Stimulated activated CD4-positive, alpha-beta T cell treated with anti-CD3 and anti-CD28 coated beads, Interleukin-2, amount 100 ng/mL, for 24 hours (primary cell): ENCODE results near the gene WNT16.
"Not testable (repeated sequence)": the region's sequence is repeated elsewhere in the genome, so short reads cannot be mapped to it uniquely, and the experiment has no call there.

ENCODE experiments used
- DNase-seq, 2 donors: peaks; one replicate each; pipeline ENCODE4 v3.0.0-alpha.2; 2020

WNT16 gene, protein sequence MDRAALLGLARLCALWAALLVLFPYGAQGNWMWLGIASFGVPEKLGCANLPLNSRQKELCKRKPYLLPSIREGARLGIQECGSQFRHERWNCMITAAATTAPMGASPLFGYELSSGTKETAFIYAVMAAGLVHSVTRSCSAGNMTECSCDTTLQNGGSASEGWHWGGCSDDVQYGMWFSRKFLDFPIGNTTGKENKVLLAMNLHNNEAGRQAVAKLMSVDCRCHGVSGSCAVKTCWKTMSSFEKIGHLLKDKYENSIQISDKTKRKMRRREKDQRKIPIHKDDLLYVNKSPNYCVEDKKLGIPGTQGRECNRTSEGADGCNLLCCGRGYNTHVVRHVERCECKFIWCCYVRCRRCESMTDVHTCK

GRCh38 chr7:121328508-121329190, at the start of gene WNT16:
WNT16 (plus strand) TSS chr7:121329000; CDS start chr7:121329293, 293 bp downstream.
- DNase-seq = peak in 1 of 2 donors; percentile 6

DNA sequence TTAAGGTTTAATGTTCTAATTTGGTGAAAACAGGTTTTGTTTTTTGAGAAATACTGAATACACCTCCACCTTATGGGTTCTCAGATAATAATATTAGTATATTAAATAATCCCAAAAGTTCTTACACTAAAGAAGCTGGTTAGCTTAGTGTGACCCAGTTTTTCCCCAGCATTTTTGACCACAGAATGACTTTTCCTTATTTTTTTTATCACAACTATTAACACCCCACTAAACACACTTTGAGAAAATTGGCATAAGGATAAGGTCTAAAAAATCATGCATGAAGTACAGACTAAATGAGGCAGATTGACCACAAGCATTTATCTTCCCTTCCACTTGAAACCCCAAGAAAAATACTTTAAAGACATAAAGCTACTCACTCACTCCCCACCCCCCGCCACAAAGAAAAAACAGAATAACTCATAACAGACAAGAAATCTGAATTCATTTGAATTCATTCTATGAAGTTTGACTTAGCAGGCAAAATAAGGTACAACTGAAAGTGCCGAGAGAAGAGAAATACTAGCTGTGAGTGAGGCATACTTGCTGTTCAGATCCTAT, 49.7 kb upstream of the WNT16 start:
- DNase-seq = no peak

GRCh38 chr7:121279822-121280221, 49.0 kb upstream of the WNT16 start:
- DNase-seq = no peak

DNA sequence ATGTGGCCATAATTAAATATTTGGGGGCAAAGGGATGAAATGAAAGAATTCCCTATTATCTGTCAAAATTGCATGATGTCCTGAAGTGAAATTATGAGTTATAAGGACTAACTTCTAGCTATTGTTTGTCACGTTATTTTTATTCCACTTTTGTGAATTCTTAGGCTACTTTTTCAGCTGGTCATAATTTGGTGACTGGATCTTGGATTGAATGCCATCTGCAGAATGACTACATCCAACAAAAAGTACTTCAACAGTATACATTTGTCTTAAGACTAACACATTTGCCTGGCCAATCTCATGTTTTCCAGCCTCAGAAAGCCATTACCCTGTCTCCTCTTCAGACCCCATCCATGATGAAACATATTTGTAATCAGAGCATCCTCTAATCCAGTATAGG, 48.1 kb upstream of the WNT16 start:
- no peak for DNase-seq

DNA sequence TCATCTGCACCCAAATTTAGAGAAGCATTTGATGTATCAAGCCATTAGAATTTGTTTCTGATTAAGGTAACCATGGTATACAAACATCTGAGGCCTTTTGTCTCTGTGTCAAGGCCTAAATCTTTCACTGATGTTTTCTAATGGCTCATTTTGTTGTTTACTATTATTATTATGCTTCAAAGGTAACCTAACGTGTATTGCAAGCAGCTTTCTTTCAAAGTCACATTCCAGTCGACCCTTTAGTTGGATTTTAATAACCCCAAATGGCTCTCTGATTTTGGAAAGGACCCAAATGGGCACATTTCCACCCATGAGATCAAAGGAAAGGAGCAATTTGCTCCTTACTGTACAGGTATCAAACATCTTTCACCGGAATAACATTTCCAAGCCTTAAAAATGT, 46.7 kb upstream of the WNT16 start:
- no peak for DNase-seq

GRCh38 chr7:121285066-121285667, 43.6 kb upstream of the WNT16 start:
- DNase-seq = no peak

GRCh38 chr7:121286186-121286585, 42.6 kb upstream of the WNT16 start:
- DNase-seq = no peak

- DNase-seq = no peak
These were observed 41.8 kb upstream of the WNT16 start for GRCh38 chr7:121286742-121287734.

DNA sequence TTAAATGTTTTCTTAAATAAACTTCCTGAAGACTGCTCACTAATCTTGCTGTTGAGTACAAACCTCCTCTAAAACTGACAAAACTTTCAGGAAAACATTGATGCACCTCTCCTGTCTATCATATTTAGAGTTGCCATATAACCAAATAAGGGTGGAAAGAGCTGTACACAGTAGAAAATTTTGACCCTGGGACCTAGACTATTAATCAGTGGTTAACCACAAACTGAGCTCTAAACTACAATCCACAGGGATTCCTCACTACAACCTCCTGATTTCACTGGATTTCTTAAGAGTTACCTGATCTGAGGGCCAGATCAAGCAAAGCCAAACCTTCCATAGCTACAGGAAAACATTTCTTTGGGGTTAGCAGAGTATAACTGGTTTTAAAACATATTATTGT, 39.9 kb upstream of the WNT16 start:
- no peak for DNase-seq

- DNase-seq = not testable (repeated sequence)
These were observed 38.9 kb upstream of the WNT16 start for GRCh38 chr7:121289930-121290329.

DNA sequence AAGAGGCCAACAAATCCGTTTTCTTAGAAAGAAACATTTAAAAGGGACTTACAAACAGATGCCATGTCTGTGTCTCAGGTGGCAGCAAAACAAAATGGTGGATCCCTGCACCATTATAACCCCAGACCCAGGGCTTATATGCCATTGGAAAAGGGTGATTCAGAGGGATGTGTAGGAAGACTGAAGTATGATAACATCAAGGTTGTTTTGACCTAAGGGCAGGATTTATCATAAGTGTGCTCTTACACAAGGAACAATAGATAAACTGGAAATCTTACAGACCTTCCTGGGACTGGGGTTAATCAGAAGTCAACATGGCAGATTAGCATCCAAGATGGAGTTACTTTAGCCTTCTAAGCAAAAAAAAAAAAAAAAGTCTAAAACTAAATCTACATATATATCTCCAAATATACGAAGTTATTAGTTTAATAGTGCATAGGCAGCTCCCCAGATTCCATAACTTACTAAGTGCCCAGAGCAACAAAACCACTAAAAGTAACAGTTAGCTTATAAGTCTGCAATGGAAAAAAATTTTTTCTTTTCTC, 34.3 kb upstream of the WNT16 start:
- DNase-seq = no peak

DNA sequence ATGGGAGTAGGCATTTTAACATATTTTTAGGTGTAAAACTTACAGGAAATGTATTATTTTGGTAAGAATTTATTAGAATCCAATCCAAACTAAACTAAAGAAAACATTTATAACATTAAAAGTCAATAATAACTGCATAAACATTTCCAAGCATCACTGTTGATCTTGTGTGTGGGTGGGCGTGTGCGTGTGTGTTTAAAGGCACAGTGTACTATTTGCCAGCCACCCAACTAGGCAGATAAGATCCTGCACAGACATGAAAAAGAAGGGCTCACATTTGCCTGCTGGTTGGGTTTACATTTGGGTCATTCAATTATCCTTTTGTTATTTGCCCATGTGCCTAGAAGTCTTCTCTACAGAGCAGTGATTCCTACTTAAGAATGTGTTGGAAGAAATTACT, 31.0 kb upstream of the WNT16 start:
- no peak for DNase-seq

DNA sequence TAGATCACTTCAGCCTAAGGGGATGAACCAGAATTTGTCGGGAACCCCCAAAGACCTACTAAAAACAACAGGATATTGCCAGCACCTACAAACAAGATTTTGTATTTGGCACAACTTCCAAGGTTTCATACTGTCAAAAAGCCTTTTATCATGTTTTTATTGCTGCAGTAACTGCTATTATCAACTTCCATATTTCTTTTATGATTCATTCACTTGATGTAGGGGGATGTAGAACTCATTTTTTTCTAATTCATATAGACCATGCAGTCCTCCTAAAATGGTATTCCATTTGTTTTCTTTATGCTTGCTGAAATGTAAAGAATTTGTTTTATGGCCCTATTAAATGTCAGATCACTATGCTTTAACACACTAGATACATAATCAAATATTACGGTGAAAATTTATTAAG, 30.0 kb upstream of the WNT16 start:
- no peak for DNase-seq

GRCh38 chr7:121300685-121301420, 27.9 kb upstream of the WNT16 start:
- DNase-seq = no peak

- DNase-seq = no peak
These were observed 27.2 kb upstream of the WNT16 start for GRCh38 chr7:121301446-121302213.

DNA sequence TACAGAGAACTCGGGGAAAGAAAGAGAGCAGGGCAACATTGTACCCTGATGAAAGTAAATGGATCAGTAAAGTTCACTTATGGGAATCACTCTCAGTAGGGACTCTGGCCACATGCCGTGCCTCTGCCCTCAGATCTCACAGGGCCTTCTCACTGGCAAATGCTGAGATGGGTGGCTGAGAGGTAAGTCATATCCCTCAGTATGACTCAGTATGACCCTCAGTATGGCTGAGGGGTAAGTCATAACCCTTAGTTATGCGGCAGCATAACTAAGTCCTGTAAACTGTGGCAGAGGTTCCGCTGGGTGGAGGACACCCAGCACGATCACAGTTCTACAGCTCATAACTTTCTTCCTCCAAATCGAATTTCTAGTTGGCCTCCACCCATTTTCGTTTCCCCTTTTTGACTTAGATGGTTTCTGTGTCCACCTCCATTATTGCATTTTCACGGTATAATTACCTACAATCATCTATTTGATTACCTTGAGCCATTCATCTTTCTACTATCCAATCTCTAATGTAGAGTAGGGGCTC, 26.5 kb upstream of the WNT16 start:
- no peak for DNase-seq

DNA sequence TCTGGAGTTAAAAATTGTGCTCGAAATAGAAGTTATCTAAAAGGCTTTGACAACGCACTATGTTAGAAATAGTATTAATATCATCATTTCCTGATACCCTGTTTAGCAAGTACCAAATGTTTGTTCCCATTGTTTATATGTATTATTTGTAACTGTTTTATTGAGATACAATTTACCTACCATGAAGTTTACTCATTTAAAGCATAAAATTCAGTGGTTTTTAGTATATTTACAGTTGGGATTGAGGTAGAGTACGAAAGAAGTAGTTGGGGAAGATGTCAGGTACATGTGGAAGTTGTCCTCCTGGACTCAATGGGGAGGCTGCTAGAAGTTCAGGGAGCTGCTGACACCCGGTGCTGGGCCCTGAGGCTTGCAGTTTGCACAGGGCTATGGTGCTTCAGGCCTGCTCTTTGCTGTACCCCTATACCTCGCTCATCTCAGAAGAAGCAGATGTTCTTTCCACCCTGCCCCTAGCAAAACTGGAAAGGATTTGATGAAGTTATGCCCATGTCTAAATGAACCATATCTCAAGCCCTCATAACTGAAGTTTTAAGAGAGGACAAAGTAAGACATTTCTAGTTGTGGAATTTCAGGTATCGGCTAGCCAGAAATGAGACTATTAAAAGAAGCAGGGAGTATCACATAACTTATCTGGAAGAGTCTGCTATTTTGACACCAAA, 25.2 kb upstream of the WNT16 start:
- no peak for DNase-seq

- no peak for DNase-seq
These were observed 24.6 kb upstream of the WNT16 start for GRCh38 chr7:121304102-121304658.

DNA sequence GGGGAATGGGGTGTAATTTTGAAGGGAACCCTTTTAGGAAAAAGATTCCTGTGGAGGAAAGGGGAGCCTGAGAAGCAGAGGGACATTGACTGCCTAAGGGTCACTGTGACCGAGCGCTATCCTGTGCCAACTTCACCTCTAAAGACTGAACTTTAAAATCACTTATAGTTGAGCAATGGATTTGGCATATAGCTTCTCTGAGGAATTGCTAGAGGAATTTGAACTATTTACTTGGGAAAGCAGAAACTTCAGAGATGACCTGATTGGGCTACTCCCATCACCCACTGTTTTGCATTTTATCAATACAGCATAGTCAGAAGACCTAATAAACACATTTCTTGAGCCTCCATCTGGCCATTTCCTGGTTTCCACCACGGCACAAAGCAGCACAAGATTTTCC, 23.7 kb upstream of the WNT16 start:
- DNase-seq = no peak
